IMR-90 (cell line): ENCODE data around the gene METRNL. TPM values are rescaled to one million over a fixed set of nuclear protein-coding genes. Genes with fewer than 3 reads are reported as not detected.

Experiments
- ATAC-seq: fragments of 200-7000 bp; cut with Tn5 transposase; 2 replicates; pipeline ENCODE4 v1.9.1; 2020; ENCODE audit warnings: low read depth, mild to moderate bottlenecking, moderate library complexity
- BruUV-seq: library from RNA; stranded (reverse); fragments of 400-500 nt; replicated peaks from 2 replicates; lab custom pipeline; 2021; lab: Mats Ljungman, UMichigan
- CTCF ChIA-PET: fragments of 300-600 bp; formaldehyde crosslinking; extraction: SDS; loops from one replicate; lab custom pipeline; 2021; ENCODE audit warnings: antibody characterized with exemption; lab: Yijun Ruan, JAX
- POLR2A ChIA-PET: fragments of 300-600 bp; sonication (Branson Sonifier 250); formaldehyde crosslinking; loops from one replicate; lab custom pipeline; 2022; ENCODE audit warnings: antibody characterized with exemption; ENCODE audit not compliant: unreplicated experiment; lab: Charles Lee
- DNase-seq: peaks from one replicate; pipeline ENCODE4 v3.0.0; 2013
- H2AFZ ChIP-seq: replicated peaks from 2 replicates; pipeline ENCODE3; 2013; ENCODE audit warnings: low read length, mild to moderate bottlenecking; ENCODE audit not compliant: poor library complexity
- H2AK5ac ChIP-seq: 2 replicates; pipeline ENCODE4 v1.6.1; 2013; ENCODE audit warnings: low read depth, low read length, inconsistent platforms
- H2AK9ac ChIP-seq: replicated peaks from 2 replicates; pipeline ENCODE3; 2013; ENCODE audit warnings: mild to moderate bottlenecking, low read depth, low read length, moderate library complexity; ENCODE audit not compliant: poor library complexity
- H2BK120ac ChIP-seq: 2 replicates; pipeline ENCODE4 v1.6.1; 2013; ENCODE audit warnings: low read depth, low read length, inconsistent platforms
- H2BK15ac ChIP-seq: 3 replicates; pipeline ENCODE4 v1.6.1; 2013; ENCODE audit warnings: low read depth, low read length, inconsistent platforms
- H2BK20ac ChIP-seq: 2 replicates; pipeline ENCODE4 v1.6.1; 2013; ENCODE audit warnings: low read depth, mild to moderate bottlenecking, inconsistent platforms, low read length, moderate library complexity
- H2BK5ac ChIP-seq: 2 replicates; pipeline ENCODE4 v1.6.1; 2013; ENCODE audit warnings: mild to moderate bottlenecking, low read depth, low read length, inconsistent platforms; ENCODE audit not compliant: poor library complexity, severe bottlenecking
- H3K14ac ChIP-seq: replicated peaks from 2 replicates; pipeline ENCODE4 v1.6.1; 2013; ENCODE audit warnings: low read depth, low read length, inconsistent platforms
- H3K18ac ChIP-seq: 2 replicates; pipeline ENCODE4 v1.6.1; 2013; ENCODE audit warnings: low read depth, low read length, control low read depth
- H3K23ac ChIP-seq: 2 replicates; pipeline ENCODE4 v1.6.1; 2013; ENCODE audit warnings: low read depth, low read length, inconsistent platforms
- H3K27ac ChIP-seq: 2 replicates; pipeline ENCODE4 v1.5.1; 2013; ENCODE audit warnings: mild to moderate bottlenecking, control low read depth, low read length; ENCODE audit not compliant: insufficient read depth
- H3K27me3 ChIP-seq: 2 replicates; pipeline ENCODE4 v1.6.1; 2013; ENCODE audit warnings: low read length; ENCODE audit not compliant: control insufficient read depth, insufficient read depth
- H3K36me3 ChIP-seq: 2 replicates; pipeline ENCODE4 v1.6.1; 2013; ENCODE audit warnings: low read length, mixed read lengths; ENCODE audit not compliant: control insufficient read depth, insufficient read depth
- H3K4ac ChIP-seq: 2 replicates; pipeline ENCODE4 v1.6.1; 2013; ENCODE audit warnings: low read depth, low read length, inconsistent platforms
- H3K4me1 ChIP-seq: 2 replicates; pipeline ENCODE4 v1.6.1; 2013; ENCODE audit warnings: low read length, mixed read lengths; ENCODE audit not compliant: control insufficient read depth, insufficient read depth
- H3K4me2 ChIP-seq: 2 replicates; pipeline ENCODE4 v1.6.1; 2013; ENCODE audit warnings: low read depth, mild to moderate bottlenecking, control low read depth, low read length, moderate library complexity
- H3K4me3 ChIP-seq: 2 replicates; pipeline ENCODE4 v1.5.1; 2013; ENCODE audit warnings: low read depth, mild to moderate bottlenecking, control low read depth, low read length, moderate library complexity; ENCODE audit not compliant: insufficient read depth
- H3K56ac ChIP-seq: 2 replicates; pipeline ENCODE4 v1.6.1; 2013; ENCODE audit warnings: low read length, inconsistent platforms; ENCODE audit not compliant: insufficient read depth; ENCODE audit errors: extremely low read depth
- H3K79me1 ChIP-seq, 2 experiments: 2 replicates each; pipeline ENCODE4 v1.6.1; 2013; ENCODE audit warnings: low read length in 2 of 2, inconsistent platforms in 1 of 2, low read depth in 1 of 2
- H3K9ac ChIP-seq: 2 replicates; pipeline ENCODE4 v1.6.1; 2013; ENCODE audit warnings: low read depth, low read length, control low read depth
- H3K9me1 ChIP-seq: 2 replicates; pipeline ENCODE4 v1.6.1; 2013; ENCODE audit warnings: low read length, inconsistent platforms; ENCODE audit not compliant: insufficient read depth
- H3K9me3 ChIP-seq: 2 replicates; pipeline ENCODE4 v1.6.1; 2013; ENCODE audit warnings: low read length; ENCODE audit not compliant: control insufficient read depth, insufficient read depth
- H4K20me1 ChIP-seq: 2 replicates; pipeline ENCODE4 v1.6.1; 2013; ENCODE audit warnings: low read length, inconsistent platforms; ENCODE audit not compliant: insufficient read depth
- H4K5ac ChIP-seq: 2 replicates; pipeline ENCODE4 v1.6.1; 2013; ENCODE audit warnings: mild to moderate bottlenecking, low read depth, low read length, control low read depth
- H4K8ac ChIP-seq, 2 experiments: 2 replicates each; pipeline ENCODE4 v1.6.1; 2013; ENCODE audit warnings: low read depth in 2 of 2, low read length in 2 of 2, control low read depth in 1 of 2, inconsistent platforms in 1 of 2
- H4K91ac ChIP-seq: 2 replicates; pipeline ENCODE4 v1.6.1; 2013; ENCODE audit warnings: low read depth, low read length, inconsistent platforms; ENCODE audit not compliant: insufficient read depth
- BHLHE40 ChIP-seq: fragments of 150-350 bp; IDR thresholded peaks from 2 replicates; pipeline ENCODE4 v1.6.1; 2016; ENCODE audit warnings: mild to moderate bottlenecking, low read depth, low read length
- CEBPB ChIP-seq: IDR thresholded peaks from 2 replicates; pipeline ENCODE4 v1.6.1; 2012; ENCODE audit warnings: low read depth, low read length, improper control_type of control experiment
- CHD1 ChIP-seq: IDR thresholded peaks from 2 replicates; pipeline ENCODE4 v1.6.1; 2012; ENCODE audit warnings: low read depth, low read length, improper control_type of control experiment
- CTCF ChIP-seq: conservative IDR thresholded peaks from 2 replicates; pipeline ENCODE4 v1.5.1; 2012; ENCODE audit warnings: mild to moderate bottlenecking, low read depth, low read length, improper control_type of control experiment
- MAFK ChIP-seq: IDR thresholded peaks from 2 replicates; pipeline ENCODE4 v1.6.1; 2012; ENCODE audit warnings: low read depth, low read length, improper control_type of control experiment
- MAZ ChIP-seq: IDR thresholded peaks from 2 replicates; pipeline ENCODE4 v1.6.1; 2012; ENCODE audit warnings: low read depth, mild to moderate bottlenecking, low read length, improper control_type of control experiment, moderate library complexity, borderline replicate concordance
- MXI1 ChIP-seq: IDR thresholded peaks from 2 replicates; pipeline ENCODE4 v1.6.1; 2012; ENCODE audit warnings: low read depth, mild to moderate bottlenecking, low read length, moderate library complexity, borderline replicate concordance
- NFE2L2 ChIP-seq: fragments of 150-350 bp; IDR thresholded peaks from 2 replicates; pipeline ENCODE4 v1.6.1; 2016; ENCODE audit warnings: low read depth, mild to moderate bottlenecking, low read length
- POLR2A ChIP-seq: IDR thresholded peaks from 2 replicates; pipeline ENCODE4 v1.6.1; 2012; ENCODE audit warnings: mild to moderate bottlenecking, low read depth, low read length
- RAD21 ChIP-seq: IDR thresholded peaks from 2 replicates; pipeline ENCODE4 v1.6.1; 2012; ENCODE audit warnings: low read length, improper control_type of control experiment
- RCOR1 ChIP-seq: IDR thresholded peaks from 2 replicates; pipeline ENCODE4 v1.6.1; 2012; ENCODE audit warnings: mild to moderate bottlenecking, low read length, improper control_type of control experiment; ENCODE audit not compliant: insufficient replicate concordance
- RFX5 ChIP-seq: IDR thresholded peaks from 2 replicates; pipeline ENCODE4 v1.8.0; 2012; ENCODE audit warnings: low read depth, mild to moderate bottlenecking, low read length, moderate library complexity
- SMC3 ChIP-seq: fragments of 150-350 bp; IDR thresholded peaks from 2 replicates; pipeline ENCODE4 v1.6.1; 2016; ENCODE audit warnings: low read depth, mild to moderate bottlenecking, antibody characterized with exemption, low read length, moderate library complexity
- USF2 ChIP-seq: fragments of 150-350 bp; IDR thresholded peaks from 2 replicates; pipeline ENCODE4 v1.6.1; 2017; ENCODE audit warnings: mild to moderate bottlenecking, antibody characterized with exemption, low read length, low read depth
- WGBS, 2 experiments: methylation state at CpG; one replicate each; pipeline versions ENCODE4 v1.1.5 to v1.1.7; 2013; ENCODE audit warnings: missing lambda C conversion rate in 2 of 2; ENCODE audit not compliant: insufficient read length in 1 of 2; ENCODE audit errors: extremely low coverage in 2 of 2; 5-methylcytosine and 5-hydroxymethylcytosine counted together
- dilution Hi-C: fragments of 300-500 bp; cut with HindIII; formaldehyde crosslinking; loops from one replicate; pipeline ENCODE4 v1.14.3; 2018; ENCODE audit warnings: low sequenced_read_pairs; ENCODE audit not compliant: unreplicated experiment
- in situ Hi-C: fragments of 300-500 bp; cut with MboI; formaldehyde crosslinking; loops from 3 replicates; pipeline ENCODE4 v1.14.3; 2019; ENCODE audit warnings: low sequenced_read_pairs, inconsistent platforms, mixed read lengths
- intact Hi-C: fragments of 100-400 bp; cut with micrococcal nuclease; formaldehyde crosslinking; loops from 2 replicates; pipeline ENCODE4 v1.10.0; 2022
- polyA plus RNA-seq, 3 experiments: library from polyadenylated mRNA; depleted of rRNA; stranded (reverse); fragments of >200 nt; gene quantifications; 2 replicates each; pipeline ENCODE4 v1.2.3, GENCODE V29; 2012; ENCODE audit warnings: low replicate concordance in 1 of 3
- total RNA-seq: library from RNA; depleted of rRNA; stranded (reverse); fragments of >200 nt; gene quantifications from 2 replicates; pipeline ENCODE4 v1.2.3, GENCODE V29; 2012
- TF ChIP-seq, protein P1 (sequence below): fragments of 150-350 bp; IDR thresholded peaks from 2 replicates; pipeline ENCODE4 v1.6.1; 2016; ENCODE audit warnings: low read depth, mild to moderate bottlenecking, low read length, moderate library complexity, borderline replicate concordance

The METRNL gene
- total and polyA plus RNA-seq, 2 of the 4 experiments (the other 2 are of a cell fraction): 17.9 to 48.2 TPM

- 83% methylated on average over 7 of the region's 24 CpGs; no CpG with 5 or more reads in 1 of the 2 experiments for WGBS, 2 experiments
- Histone ChIP-seq H4K8ac (no peak overlapping the region), H3K79me1 (no peaks in the 10 kb centered on the region), H4K20me1 (no peaks in the 10 kb centered on the region), H2AK5ac (no peak overlapping the region), H3K56ac (no peak overlapping the region), H3K9me3 (no peaks in the 10 kb centered on the region), H3K9ac (no peak overlapping the region), H3K36me3 (no peaks in the 10 kb centered on the region), H3K4me2 (no peak overlapping the region), H2BK5ac (no peak overlapping the region), H3K27ac (no peak overlapping the region), H2BK20ac (no peak overlapping the region), H3K4me3 (no peak overlapping the region), H2BK120ac (no peak overlapping the region), H3K18ac (no peak overlapping the region), H3K4me1 (no peaks in the 10 kb centered on the region), H3K23ac (no peak overlapping the region), H2AFZ (no peak overlapping the region), H2BK15ac (no peak overlapping the region), H3K14ac (no peak overlapping the region), H4K5ac (no peak overlapping the region), H3K27me3 (peaks cover 5% of the 10 kb centered on the region), H2AK9ac (no peak overlapping the region), H4K91ac (no peak overlapping the region), H3K9me1 (0 out of 2 replicates have a peak, but pooled peaks cover 4% of the 10 kb centered on the region), H3K4ac (no peak overlapping the region)
- dilution Hi-C loops: no loop called here
- CTCF ChIA-PET: no interaction called here
- in situ Hi-C loops: no loop called here
- POLR2A ChIA-PET: no interaction called here
- intact Hi-C loops: no loop called here
- BruUV-seq: no TSS peak
- no peak for DNase-seq
- no peak for ATAC-seq
- TF ChIP-seq CEBPB (no peak), POLR2A (no peak), NFE2L2 (no peak), MAFK (no peak), BHLHE40 (no peak), RCOR1 (no peak), MAZ (no peak), USF2 (no peak), RAD21 (no peak), SMC3 (no peak), MXI1 (no peak), RFX5 (no peak), CHD1 (no peak), CTCF (no peak)
- TF ChIP-seq, protein P1, sequence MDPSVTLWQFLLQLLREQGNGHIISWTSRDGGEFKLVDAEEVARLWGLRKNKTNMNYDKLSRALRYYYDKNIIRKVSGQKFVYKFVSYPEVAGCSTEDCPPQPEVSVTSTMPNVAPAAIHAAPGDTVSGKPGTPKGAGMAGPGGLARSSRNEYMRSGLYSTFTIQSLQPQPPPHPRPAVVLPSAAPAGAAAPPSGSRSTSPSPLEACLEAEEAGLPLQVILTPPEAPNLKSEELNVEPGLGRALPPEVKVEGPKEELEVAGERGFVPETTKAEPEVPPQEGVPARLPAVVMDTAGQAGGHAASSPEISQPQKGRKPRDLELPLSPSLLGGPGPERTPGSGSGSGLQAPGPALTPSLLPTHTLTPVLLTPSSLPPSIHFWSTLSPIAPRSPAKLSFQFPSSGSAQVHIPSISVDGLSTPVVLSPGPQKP: no peak
These were observed 17.2 kb upstream of the METRNL start for GRCh38 chr17:83062011-83062817.
